Middle frontal gyrus (tissue), 1 donor: ENCODE data around the gene IFITM5.
"Not testable (repeated sequence)": the region's sequence is repeated elsewhere in the genome, so short reads cannot be mapped to it uniquely, and the experiment has no call there.

Experiments used
- DNase-seq: peaks from one replicate; pipeline ENCODE4 v3.0.0-alpha.2; 2015; ENCODE audit warnings: low spot score; ENCODE audit errors: extremely low spot score

Gene IFITM5

DNA sequence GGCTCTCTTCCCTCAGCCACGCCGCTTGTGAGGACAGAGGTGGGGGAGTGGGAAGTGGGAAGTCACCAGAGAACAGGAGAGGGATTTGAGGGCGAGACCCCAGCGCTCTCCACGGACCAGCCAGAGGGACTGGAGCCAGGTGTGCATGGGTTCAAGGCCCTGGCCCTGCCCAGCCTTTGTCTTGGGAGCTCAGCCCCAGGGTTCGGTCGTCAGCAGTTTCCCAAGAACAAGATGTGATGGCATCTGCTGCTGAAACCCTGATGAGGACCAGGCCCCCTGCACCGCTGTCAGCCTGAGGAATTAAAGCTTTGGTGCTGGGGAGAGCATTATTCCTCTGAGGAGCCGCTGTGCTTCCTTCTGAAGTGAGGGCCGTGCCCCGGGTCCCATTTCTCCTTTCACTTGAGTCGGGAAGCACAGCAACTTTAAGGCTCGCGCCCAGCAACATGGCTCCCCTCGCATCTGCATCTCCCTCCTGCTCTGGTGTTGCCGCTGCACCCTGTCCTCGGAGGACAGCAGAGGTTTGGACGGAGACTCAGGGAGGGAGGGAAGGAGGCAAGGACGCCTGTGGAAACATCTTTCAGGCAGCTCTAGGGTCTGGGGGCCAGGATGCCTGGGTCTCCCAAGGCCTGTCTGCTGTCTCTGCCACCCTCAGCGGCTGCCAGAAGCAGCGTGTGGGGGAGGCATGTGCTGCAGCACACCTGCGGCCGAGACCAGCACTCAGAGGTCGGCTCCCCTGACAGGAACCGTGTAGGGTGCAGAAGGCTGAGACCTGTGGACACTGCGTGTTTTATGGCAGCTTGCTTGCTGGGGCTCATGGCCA, 3.8 kb downstream of the IFITM5 start:
- no peak for DNase-seq

DNA sequence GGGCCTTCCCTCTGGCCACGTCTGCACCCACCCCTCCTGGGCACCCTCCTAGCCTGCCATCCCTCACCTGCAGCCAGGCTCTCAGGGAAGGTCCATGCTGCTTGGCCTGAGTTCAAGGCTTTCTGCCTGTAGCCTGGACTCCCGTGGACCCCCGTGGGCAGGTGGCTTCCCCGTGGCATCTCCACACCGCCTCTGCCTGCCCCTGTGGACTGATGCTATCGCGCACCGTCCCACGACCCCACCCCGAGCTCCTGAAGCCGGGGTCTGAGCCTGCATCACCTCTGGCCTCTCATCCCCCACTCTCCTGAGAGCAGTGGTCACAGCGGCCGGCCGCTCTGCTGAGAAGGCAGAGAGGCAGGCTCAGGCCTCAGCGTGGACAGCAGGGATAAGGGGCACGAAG, 4.5 kb downstream of the IFITM5 start:
- no peak for DNase-seq

DNA sequence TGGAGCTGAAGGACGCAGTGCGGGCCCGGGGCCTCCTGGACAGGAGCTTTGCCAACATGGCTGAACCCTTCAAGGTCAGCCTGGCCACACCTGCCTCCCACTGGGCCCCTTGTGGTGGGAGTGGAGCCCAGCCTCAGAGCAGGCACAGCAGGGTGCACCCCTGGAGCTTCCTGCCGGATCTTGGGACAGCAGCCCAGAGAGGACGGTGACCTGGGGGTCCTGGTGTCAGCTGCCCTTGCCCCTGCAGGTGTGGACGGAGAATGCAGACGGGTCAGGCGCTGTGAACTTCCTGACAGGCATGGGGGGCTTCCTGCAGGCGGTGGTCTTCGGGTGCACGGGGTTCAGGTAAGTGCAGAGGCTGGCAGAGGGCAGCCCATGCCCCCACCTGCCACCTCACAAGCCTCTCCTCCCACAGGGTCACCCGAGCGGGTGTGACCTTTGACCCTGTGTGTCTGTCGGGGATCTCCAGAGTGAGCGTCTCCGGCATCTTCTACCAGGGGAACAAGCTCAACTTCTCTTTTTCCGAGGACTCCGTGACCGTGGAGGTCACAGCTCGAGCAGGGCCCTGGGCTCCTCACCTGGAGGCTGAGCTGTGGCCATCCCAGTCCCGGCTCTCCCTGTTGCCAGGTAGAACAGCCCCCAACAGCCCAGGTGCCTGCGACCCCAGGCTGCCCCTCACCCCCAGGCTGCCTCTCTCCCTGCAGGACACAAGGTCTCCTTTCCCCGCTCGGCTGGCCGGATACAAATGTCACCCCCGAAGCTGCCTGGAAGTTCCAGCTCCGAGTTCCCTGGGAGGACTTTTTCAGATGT, 5.3 kb downstream of the IFITM5 start:
- no peak for DNase-seq

DNA sequence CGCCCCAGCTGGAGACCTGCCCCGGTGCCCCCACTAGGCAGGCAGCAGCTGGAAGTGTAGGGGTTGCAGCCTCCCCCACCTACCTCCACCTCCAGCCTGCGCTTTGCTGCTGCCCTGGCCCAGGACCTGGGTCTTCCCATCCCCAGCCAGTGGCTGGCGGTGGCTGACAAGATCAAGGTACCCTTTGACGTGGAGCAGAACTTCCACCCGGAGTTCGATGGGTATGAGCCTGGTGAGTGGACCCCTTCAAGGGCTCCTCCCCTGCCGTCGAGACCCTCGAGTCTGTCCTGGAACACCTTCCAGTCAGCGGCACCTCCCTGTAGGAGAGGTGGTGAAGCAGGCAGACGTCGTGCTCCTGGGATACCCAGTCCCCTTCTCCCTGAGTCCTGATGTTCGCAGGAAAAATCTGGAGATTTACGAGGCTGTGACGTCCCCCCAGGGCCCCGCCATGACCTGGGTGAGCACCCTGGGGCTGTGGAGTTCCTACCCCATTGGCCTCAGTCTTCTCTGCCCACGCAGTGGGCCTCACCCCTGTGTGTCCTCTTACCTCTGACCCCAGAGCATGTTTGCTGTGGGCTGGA, 6.0 kb downstream of the IFITM5 start:
- no peak for DNase-seq

DNA sequence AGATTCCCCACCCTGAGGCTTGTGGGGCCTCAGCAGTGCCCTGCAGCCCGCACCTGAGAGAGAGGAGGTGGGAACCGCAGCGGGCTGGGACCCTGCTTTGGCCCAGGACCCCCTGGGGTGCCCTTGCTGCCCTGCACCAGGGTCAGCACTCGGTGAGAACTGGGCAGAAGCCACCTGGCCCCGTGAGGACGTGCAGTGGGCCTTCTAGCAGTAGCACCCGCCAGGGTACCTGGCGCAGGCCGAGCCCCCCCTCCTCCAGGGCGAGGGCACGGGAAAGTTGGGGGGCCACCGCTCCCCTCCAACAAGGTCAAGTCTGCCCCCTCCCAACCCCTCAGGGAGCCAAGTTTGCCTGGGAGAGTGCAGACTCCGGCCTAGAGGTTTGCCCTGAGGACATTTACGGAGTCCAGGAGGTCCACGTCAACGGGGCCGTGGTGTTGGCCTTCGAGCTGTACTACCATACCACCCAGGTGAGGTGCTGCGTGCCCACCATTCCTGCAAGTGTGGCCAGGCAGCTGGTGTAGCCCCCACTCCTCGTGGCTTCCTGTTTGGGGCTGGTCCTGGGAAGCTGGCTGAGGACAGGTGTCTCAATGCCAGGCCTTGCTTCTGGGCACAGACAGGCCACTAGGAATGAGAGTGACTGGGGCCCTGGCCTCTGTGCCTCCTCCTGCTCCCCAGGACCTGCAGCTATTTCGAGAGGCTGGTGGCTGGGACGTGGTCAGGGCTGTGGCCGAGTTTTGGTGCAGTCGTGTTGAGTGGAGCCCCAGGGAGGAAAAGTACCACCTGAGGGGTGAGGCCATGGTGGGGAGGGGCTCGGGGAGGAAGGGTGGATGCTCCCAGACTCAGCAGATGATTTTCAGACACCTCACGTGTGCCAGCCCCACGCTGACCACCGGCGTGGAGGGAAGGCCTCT, 6.9 kb downstream of the IFITM5 start:
- DNase-seq, result no peak

DNA sequence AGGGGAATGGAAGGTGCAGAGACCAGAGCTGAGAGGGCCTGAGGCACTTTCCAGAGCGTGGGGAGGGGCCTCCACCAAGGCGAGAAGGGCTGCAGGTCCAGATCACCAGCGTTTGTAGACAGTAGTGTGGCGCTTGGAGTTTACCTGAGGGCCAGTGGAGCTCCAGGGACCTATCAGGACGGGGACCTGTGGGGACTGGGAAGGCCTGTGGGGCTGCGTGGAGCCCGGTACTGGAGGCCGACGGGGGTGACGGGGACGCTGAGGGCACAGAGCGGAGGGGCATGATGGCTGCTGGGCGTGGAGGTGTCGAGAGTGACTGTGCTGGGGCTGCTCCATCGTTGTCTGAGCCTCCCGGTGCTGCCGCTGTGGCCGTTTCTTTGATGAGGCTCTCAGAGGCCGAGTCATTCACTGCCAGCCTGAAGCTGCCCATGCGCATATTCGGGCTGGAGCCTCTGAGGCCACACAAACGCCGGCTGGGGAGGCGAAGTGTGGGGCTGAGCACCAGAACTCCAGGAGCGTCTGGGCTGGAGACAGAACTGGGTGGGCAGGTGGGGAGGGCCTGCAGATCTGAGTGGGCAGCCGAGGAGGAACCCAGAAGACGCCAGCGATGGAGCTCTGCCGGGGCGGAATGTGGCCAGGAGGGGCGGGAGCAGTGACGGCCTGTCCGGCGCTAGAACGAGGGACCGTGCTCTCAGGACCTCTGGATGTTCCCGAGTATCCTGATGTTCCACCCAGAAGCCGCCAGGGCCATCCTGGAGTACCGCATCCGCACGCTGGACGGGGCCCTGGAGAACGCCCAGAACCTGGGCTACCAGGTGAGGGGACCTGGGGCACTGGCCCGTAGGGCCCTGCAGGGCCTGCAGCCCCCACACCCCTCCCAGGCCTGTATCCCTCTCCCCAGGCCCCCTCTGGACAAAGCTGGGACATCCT, 7.8 kb downstream of the IFITM5 start:
- no peak for DNase-seq

DNA sequence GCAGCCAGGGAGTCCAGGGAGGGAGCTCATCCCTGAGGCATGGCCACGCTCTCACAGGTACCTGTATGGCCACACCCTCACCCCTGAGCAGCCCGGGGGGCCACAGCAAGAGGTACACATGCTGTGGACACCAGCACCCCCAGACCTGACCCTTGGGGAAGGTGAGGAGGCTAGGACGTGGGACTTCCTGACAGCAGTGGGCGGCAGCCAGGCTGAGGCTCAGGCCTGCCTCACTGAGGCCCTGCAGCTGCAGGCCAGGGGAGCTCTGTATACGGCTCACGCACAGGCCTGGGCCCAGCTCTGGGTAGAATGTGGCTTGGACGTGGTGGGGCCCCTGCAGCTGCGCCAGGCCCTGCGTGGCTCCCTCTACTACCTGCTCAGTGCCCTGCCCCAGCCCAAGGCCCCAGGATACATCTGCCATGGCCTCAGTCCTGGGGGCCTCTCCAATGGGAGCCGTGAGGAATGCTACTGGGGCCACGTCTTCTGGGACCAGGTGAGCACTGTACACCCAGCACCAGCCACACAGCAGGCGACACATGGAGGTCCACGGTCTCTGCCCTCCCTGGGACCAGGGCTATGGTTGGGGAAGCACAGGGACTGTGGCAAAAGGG, 8.6 kb downstream of the IFITM5 start:
- DNase-seq, result no peak

DNA sequence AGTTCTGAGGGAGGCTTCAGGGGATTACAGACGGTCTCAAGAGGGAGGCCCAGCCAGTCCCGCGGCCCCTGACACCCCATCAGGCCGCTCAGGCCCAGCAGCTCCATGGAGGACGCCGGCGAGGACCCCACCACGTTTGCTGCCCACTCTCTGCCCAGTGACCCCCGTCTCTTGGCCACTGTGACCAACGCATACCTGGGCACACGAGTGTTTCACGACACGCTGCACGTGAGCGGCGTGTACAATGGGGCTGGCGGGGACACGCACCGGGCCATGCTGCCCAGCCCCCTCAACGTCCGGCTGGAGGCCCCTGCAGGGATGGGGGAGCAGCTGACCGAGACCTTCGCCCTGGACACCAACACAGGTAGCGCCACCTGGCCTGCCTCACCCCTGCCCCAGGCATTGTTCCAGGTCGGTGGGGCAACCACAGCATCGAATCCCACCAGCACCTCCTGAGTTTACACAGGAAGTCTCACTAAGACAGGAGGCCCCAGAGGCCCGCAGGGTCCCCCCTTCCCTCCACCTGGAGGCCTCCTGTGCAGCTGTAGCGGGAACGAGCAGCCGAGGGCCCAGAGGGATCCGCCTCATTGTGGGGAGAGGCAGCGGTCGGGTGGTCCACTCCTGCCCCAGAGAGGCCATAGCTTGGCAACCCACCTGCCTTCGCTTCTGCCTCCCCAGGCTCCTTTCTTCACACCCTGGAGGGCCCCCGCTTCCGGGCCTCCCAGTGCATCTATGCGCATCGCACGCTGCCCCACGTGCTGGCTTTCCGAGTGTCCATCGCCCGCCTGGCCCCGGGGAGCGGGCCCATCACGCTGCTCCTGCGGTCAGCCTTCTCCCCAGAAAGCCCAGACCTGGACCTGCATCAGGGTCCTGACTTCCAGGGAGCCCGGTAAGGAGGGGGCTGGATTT, 9.4 kb downstream of the IFITM5 start:
- DNase-seq, result no peak

DNA sequence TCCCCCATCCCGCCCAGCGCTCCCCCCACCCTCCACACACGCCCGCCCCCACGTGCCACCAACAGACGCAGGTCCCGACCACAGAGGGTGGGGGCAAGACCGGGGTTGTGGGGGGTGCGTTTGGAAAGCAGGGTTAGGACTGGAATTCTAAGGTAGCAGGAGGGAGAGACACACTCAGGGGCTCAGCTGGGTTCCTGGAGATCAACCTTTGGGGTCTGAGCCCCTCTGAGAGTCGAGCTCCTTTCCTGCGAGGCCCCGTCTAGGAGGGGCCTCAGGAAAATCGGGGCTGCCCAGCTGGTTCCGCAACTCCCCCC, 10.0 kb downstream of the IFITM5 start:
- no peak for DNase-seq

DNA sequence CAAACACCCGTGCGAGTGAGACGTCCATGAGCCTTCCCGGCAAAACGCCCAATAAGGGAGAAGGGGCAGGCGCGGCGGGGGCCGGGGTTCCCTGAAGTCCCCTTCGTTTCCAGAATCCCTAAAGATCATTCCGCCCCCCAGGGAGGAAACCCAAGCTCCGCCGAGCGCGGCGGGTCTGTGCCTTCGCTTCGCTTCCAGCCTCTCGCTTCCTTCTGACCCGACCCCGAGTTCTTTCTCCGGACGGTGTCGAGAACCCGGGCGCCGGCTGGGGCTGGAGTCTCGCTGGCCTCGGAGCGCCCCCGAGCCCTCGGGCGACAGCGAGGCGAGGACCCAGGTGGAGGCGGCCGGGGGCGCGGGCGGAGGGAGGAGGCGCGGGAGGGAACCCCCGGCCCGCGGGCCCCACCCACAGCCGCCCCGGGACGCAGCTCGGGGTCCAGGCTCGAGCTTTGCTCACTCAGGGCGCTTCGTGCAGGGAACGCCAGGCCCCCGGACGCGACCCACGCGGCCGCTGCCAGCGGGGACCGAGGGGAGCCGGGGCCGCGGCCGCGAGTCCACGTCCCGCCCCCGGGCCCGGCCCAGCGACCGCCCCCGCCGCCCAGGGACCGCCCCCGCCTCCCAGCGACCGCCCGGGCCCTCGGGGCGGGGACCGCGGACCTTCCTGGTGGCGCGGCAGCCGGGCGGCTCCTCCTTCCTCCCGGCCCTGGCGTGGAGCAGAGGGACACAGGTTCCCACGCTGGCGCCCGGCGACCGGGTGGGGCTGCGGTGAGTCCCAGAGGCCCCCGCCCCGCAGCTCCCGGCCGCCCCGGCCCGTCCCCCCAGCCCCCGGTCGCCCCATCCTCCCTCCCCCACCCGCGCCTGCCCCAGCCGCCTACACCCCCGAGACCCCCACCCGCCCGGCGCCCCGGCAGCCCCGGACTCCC, 10.6 kb downstream of the IFITM5 start, which contains the start of gene PGGHG:
PGGHG (plus strand) TSS at position 649 of the 920 bp plus-strand sequence. CDS start 691 bp downstream, outside the sequence.
- DNase-seq, result no peak

DNA sequence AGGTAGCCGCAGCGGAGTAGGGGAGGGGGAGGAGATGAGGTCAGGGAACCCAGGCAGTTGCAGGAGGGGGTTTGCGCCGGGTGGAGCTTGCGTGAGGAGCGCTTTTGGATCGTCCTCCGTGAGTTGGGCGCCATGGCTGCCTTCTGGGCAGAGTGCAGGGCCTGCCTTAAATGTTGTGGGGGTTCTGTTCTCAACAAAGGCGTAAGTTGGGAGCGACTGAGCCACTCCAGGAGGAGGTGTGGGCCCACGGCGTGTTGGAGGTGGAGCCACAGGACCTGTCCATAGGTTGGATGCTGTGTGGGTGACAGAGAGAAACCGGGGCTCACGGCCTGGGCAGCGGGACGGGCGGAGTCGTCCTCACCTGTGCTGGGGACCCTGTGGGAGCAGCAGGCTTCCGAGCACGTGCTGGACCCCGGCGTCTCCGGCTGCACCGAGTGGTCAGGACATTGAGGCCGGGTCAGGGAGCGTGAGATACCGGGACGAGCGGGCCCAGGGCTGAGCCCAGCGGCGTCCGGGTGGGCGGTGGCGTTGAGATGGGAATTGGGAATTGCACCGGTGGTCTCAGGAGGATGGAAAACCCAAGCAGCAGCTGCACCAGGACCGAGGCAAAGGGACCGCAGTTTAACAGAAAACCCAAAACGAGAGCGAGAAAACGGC, 11.4 kb downstream of the IFITM5 start:
- DNase-seq, result no peak

DNA sequence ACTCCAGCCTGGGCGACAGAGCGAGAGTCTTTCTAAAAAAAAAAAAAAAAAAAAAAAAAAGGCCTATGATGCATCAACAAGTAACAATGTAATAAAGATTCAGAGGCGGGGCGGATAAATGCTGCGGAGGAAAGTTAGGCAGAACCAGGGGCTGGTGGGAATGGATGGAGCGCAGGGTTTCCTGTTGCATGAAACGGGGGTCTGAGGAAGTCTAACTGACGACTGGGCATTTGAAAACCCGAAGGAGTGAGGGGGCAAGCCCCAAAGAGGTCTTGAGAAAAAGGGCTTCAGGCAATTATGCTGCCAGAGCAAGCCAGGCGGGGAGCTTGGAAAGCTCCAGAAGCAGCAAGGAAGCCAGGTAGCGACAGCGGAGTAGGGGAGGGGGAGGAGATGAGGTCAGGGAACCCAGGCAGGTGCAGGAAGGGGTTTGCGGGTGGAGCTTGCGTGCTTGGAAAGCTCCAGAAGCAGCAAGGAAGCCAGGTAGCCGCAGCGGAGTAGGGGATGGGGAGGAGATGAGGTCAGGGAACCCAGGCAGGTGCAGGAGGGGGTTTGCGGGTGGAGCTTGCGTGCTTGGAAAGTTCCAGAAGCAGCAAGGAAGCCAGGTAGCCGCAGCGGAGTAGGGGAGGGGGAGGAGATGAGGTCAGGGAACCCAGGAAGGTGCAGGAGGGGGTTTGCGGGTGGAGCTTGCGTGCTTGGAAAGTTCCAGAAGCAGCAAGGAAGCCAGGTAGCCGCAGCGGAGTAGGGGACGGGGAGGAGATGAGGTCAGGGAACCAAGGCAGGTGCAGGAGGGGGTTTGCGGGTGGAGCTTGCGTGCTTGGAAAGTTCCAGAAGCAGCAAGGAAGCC, 12.1 kb downstream of the IFITM5 start:
- DNase-seq, result not testable (repeated sequence)

DNA sequence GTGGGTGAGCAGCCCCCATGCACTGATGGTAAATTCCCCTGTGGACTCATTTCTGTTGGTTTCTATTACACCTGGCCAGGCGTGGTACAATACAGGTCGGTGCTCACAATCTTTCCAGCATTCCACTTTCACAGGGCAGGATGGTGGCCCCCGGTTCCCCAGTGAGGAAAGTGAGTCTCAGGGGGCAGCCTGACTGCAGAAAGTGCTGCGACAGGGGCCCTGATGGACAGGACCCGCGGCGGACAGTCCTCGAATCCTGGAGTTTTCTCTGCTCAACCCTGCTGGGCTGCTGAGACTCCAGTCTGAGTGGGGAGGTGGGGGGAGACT, 13.5 kb downstream of the IFITM5 start:
- no peak for DNase-seq

DNA sequence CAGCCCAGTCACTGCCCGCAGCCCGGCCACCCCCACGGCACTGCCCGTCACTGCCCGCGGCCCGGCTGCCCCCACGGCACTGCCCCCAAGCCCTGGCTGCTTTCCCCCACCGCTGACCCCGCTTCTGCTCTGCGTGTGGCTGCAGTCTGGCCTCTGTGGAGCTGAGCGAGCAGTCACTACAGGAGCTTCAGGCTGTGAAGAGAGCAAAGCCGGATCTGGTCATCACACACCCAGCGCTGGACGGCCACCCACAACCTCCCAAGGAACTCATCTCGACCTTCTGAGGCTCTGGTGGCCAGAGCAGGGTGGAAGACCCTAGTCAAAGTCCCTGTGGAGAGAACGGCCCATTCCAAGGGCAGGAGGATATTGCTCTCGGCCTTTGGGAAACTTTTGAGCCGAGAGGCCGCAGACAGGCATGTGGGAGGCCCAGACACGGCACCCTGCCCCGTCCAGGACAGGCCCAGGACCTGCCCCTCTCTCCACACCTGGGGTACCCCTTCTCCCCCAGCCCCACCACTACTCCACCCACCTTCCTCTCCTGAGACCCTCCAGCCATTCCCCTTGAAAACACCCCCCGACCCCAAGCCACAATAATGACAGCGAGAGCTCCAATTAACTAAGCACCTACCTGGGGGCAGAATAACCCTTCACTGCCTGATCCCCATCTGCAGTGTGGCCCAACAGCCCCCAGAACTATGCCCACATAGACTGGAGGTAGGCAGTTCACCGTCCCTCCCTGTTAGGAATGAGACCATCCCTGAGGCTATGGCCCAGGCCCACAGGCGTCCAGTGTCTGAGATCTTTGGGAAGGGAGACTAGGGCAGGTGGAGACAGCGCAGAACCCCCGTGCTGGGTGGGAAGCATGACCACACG, 14.1 kb downstream of the IFITM5 start:
- DNase-seq, result no peak
